NCI-H146 treated with DMSO at 0.1 percent for 48 hours (cell line): Measurements from ENCODE around the gene CXCL13.
"Not testable (repeated sequence)": the region's sequence is repeated elsewhere in the genome, so short reads cannot be mapped to it uniquely, and the experiment has no call there.

Experiments
- DNase-seq: peaks from one replicate; lab custom pipeline; 2025; ENCODE audit not compliant: unreplicated experiment; lab: John Stamatoyannopoulos, UW

Gene CXCL13, protein sequence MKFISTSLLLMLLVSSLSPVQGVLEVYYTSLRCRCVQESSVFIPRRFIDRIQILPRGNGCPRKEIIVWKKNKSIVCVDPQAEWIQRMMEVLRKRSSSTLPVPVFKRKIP

DNA sequence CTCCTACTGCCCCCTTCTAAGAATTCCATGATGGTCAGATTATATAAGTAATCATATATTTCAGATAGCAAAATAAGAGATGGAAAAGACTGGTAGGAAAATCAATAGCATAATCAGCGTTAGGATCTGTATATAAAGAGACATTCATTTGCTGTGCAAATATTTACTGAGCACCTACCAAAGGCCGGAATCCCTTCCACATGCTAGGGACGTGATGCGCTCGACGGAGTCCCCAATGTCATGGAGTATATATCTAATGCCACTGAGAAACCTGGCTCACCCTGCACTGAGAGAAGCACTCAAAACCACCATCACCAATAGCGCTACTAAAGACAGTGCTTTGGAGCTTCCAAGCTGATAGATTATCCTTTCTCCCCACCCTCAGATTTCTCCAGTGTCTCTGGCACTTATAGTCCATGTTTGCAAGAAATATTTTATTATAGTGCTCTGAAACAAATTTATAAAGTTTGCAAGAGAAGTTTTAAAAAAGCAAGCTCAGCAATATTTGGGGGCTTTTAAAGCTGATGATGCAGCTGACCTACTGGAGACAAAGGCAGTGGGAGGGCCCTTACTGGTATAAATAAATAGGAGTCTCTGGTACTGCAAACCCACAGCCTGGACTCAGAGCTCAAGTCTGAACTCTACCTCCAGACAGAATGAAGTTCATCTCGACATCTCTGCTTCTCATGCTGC is at the start of gene CXCL13:
CXCL13 (plus strand) TSS at position 611 of the 693 bp plus-strand sequence; CDS start at position 657, 46 bp downstream.
- peak; percentile 45 for DNase-seq

- no peak for DNase-seq
Observed at GRCh38 chr4:77560170-77560569, 45.5 kb upstream of the CXCL13 start.

- not testable (repeated sequence) for DNase-seq
Observed at GRCh38 chr4:77561720-77562119, 43.9 kb upstream of the CXCL13 start.

- no peak for DNase-seq
Observed at GRCh38 chr4:77564231-77564630, 41.4 kb upstream of the CXCL13 start.

- no peak for DNase-seq
Observed at GRCh38 chr4:77566148-77566547, 39.5 kb upstream of the CXCL13 start.

- DNase-seq: no peak
Observed at GRCh38 chr4:77567549-77567948, 38.1 kb upstream of the CXCL13 start.

DNA sequence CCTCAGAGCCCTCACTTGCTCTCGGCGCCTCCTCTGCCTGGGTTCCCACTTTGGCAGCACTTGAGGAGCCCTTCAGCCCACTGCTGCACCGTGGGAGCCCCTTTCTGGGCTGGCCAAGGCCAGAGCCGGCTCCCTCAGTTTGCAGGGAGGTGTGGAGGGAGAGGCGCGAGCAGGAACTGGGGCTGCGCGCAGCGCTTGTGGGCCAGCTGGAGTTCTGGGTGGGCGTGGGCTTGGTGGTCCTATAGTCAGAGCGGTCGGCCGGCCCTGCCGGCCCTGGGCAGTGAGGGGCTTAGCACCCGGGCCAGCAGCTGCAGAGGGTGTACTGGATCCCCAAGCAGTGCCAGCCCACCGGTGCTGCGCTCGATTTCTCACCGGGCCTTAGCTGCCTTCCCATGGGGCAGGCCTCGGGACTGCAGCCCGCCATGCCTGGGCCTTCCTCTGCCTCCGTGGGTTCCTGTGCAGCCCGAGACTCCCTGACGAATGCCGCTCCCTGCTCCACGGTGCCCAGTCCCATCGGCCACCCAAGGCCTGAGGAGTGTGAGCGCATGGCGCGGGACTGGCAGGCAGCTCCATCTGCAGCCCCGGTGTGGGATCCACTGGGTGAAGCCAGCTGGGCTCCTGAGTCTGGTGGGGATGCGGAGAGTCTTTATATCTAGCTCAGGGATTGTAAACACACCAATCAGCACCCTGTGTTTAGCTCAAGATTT is 35.0 kb upstream of the CXCL13 start:
- DNase-seq: not testable (repeated sequence)

DNA sequence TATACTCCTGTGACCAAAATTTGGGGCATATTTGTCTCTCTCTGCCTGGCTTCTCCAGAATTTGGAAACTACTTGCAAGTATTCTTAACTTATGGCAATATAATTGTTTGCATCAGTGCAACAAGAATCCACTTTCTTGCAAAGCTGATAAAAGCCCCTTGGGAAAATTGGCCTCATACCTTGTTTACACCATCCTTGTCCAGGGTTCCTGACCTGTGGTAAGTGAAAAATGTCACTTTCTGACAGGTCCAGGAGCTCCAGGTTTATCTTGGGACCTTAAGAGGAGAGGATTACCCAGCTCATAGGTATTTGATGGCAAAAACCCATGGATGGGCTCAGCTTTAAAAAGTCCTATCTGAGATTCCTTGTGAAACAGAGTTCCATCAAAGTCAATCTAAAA is 29.3 kb upstream of the CXCL13 start:
- DNase-seq: no peak

DNA sequence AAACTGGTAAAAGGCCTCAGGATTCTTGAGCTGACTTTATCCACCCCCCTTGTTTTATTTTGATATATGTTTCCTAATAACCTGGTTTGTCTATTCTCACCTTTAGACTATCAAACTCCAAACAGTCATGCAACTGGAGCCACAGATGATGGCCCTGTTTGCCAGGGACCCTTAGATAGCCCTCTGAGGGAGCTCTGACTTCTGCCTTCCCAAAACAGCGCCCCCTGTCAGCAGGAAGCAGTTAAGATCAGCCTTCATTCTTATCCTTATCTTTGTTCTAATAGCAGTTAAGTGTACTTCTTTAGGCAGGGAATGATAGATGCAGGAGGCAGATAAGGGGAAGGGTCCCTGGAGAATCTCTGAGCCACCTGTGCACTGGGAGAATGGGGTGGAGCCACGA is 27.5 kb upstream of the CXCL13 start:
- DNase-seq: no peak

DNA sequence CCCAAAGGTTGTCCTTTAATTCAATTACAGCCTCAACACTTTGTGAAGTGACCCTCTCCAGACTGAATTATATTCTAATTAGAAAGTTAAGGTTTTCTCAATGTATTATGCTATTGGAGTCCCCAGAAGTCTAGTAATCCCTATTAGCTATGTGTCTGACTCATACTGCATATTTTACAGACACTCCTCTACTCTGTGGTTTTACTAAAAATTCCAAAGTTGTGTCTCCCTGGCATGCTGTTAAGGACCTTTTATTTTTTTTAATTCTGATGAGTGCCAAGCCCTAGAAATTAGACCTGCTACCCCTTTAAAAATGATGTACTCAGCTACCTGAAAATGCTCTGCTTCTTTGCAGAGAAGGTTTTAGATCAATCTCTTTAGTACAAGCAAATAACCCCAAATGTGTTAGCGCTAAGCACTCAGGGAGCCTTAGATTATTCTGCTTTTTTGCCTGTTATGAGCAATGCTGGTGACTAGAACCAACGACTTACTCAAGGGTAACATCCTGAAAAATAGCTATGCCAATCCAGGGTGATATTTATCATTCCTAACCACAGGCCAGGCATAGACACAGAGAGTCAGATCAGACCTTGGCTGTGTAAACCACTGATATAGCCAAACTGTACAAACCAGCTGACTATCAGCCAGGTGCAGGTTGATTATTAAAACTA is 26.1 kb upstream of the CXCL13 start:
- DNase-seq: no peak

GRCh38 chr4:77581724-77582123 is 23.9 kb upstream of the CXCL13 start:
- DNase-seq: no peak

- no peak for DNase-seq
Observed at GRCh38 chr4:77582156-77582555, 23.5 kb upstream of the CXCL13 start.

- no peak for DNase-seq
Observed at GRCh38 chr4:77582711-77583110, 22.9 kb upstream of the CXCL13 start.

DNA sequence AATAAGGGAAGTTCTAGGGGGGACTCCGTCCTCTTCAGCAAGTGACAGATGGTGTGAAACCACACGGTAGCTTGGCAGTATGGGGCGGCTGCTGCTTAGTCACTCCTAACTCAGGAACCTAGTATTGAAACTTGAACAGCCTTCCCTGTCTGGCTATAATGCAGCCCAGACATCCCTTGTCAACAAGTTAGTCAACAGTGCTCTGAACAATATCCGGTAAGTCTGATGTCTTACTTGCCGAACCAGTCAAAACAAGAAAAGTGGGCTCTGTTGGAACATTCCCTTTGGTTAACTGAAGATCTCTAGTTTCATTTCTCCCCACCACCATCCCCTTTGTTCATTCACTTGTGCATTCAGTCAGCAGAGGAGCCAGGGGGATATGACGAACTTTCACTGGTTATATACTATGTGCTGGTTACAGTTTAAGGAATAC is 18.7 kb upstream of the CXCL13 start:
- DNase-seq: no peak

GRCh38 chr4:77590482-77590881 is 15.1 kb upstream of the CXCL13 start:
- no peak for DNase-seq

- DNase-seq: no peak
Observed at GRCh38 chr4:77591532-77591931, 14.1 kb upstream of the CXCL13 start.

- DNase-seq: no peak
Observed at GRCh38 chr4:77593101-77593500, 12.5 kb upstream of the CXCL13 start.

DNA sequence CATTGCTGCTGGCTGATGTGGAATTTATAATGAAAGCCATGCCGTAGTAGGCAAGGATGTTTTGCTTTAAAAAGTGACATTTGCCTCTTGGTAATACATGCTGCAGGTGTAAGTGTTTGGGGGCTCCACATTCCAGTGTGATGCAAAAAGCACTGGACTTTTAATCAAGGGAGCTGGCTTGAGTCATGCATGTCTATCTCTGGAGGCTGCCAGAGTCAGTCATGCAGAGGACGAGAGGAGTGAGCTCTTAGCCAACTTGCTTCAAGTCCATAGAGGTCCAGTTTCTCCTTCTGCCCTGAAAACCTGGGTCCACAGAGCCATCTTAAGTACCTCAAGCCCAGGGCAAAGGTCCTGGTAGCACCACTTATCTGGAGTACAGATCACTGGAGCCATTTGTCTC is 11.6 kb upstream of the CXCL13 start:
- DNase-seq: no peak

DNA sequence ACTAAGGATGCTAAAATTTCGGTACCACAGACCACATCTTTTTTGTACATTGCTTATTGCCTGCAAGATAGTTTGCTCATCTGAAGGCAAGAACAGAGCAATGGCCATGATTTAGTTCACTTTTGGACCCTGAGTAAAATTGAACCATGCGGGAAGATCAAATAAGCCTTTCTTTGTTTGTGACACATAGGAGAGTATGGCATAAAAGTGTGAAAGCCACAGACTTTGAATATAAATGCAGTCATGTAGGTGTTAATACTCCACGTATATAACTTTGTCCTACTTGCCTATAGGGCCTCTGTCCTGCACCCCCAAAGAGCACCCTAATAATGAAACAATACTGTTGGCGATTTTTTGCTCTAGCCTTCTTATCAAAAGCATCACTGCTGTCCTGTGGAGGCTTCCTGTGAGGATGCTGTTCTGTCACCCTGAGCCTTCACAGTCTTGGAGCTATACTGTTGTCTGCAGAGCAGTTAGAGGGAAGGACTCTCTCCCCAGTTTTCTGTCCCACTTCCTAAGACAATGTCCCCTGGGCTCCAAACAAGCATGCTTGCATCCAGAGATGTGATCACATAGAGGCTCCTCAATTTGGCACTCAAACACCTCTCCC is 10.2 kb upstream of the CXCL13 start:
- no peak for DNase-seq

DNA sequence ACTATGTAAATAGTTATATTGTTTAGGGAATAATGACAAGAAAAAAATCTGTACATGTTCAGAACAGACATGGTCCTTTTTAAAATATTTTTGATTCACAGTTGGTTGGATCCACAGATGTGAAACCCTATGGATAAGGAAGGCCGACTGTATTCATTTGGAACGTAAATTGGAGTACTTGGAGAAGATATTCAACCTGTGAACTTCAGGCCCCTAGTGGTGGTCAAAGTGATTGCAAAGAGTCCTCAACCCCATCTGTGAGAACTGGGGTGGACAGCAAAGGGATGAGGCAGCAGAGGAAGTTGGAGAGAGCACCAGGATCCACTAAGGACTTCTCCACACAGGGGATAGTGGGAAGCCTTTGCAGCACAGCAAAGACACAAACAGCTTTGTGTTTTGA is 6.2 kb upstream of the CXCL13 start:
- no peak for DNase-seq
